ENCODE data around the gene FAM168A. TPM values are rescaled to one million over a fixed set of nuclear protein-coding genes. Genes with fewer than 3 reads are reported as not detected.

FAM168A gene
- total and polyA plus RNA-seq, 10 of the 15 experiments (the other 5 are each of a cell fraction or from before 2014, with no cell fraction given): 1.7 to 20.0 (median 10.0) TPM

DNA sequence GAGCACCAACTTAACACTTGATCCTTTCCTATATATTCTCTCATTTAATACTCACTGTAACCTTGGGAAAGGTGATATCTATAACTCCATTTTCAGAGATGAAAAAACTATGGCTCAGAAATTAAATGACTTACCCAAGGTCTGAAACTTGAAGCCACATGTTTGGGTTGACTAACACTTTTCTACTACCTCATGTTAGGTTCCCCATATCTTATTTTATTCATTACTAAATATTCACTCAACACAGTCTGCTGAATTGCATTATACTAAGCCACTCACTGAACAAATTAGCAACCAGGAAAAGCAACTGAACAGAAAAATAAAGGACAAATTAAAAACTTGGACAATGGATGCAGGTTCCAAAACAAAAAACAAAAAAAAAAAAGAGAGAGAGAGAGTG, 59.9 kb downstream of the FAM168A start:
- Histone ChIP-seq H4K20me1 (ENCODE audit: control insufficient read depth, insufficient read depth) (no peaks in the 10 kb centered on the region), H2AFZ (ENCODE audit: control insufficient read depth, low read depth, low read length) (peak overlapping the region; percentile 56; the same call in 1 of the 2 replicates), H3K4me2 (ENCODE audit: control insufficient read depth, insufficient read depth) (no peak overlapping the region), H3K4me3 (no peak overlapping the region), H3K27ac (ENCODE audit: control insufficient read depth, insufficient read depth) (peak overlapping the region; percentile 76), H3K9me3 (replicated peaks; ENCODE audit: control insufficient read depth, insufficient read depth, low read length) (no peaks in the 10 kb centered on the region), H3K27me3 (replicated peaks in 1 of 2; ENCODE audit: control insufficient read depth in 2 of 2, insufficient read depth in 2 of 2, low read length in 1 of 2) (no peaks in the 10 kb centered on the region), H3K9ac (ENCODE audit: control insufficient read depth, insufficient read depth, low read length) (peak overlapping the region; percentile 52; the same call in 1 of the 2 replicates), H3K79me2 (ENCODE audit: control insufficient read depth, insufficient read depth, low read length) (peaks cover 5% of the 10 kb centered on the region), H3K4me1 (ENCODE audit: control insufficient read depth, insufficient read depth, low read length) (peaks cover 13% of the 10 kb centered on the region), H3K36me3 (ENCODE audit: control insufficient read depth in 2 of 2, insufficient read depth in 2 of 2, low read length in 1 of 2) (no peaks in the 10 kb centered on the region)
- ChIA-PET SMC1A (ENCODE audit: uncharacterized antibody, unreplicated experiment) (interaction anchor here (0.7 to 3.5 kb wide), 11 partner anchors 10 to 656 kb away, joined by 3 to 30 read pairs (median 6); no protein-coding TSS in a partner anchor), RAD21 (ENCODE audit: unreplicated experiment) (interaction anchor here (0.9 to 3.1 kb wide), 4 partner anchors 14 to 59 kb away, joined by 3 to 21 read pairs (median 4); no protein-coding TSS in a partner anchor), POLR2A (interaction anchor here (0.6 to 3.3 kb wide), 5 partner anchors 8 to 36 kb away, joined by 5 to 15 read pairs (median 8); no protein-coding TSS in a partner anchor), CTCF (interaction anchor here (0.6 to 1.8 kb wide), 7 partner anchors 11 to 71 kb away, joined by 3 to 8 read pairs (median 4); no protein-coding TSS in a partner anchor)
- intact Hi-C loops (cut with micrococcal nuclease; ENCODE audit: unreplicated experiment) (no loop called here), in situ Hi-C loops (cut with MboI) (no loop called here)
- DNase-seq (ENCODE audit: low read depth, low spot score) (no peak), FAIRE-seq (no peak), ATAC-seq (peak; percentile 54)
- BruUV-seq (replicated peaks): no TSS peak
- TF ChIP-seq MEF2A (IDR thresholded peaks at IDR 0.05; ENCODE audit: insufficient read depth, low read depth, low read length): no peak
- no peak for TF ChIP-seq CHD1 (IDR thresholded peaks at IDR 0.05; ENCODE audit: low read depth, low read length)
- no peak for TF ChIP-seq CREM (IDR thresholded peaks at IDR 0.05; ENCODE audit: low read depth)
- no peak for TF ChIP-seq YBX1 (IDR thresholded peaks at IDR 0.05)
- no peak for TF ChIP-seq KAT2A (conservative IDR thresholded peaks at IDR 0.05; ENCODE audit: control insufficient read depth, low read depth, low read length)
- TF ChIP-seq, protein P1, sequence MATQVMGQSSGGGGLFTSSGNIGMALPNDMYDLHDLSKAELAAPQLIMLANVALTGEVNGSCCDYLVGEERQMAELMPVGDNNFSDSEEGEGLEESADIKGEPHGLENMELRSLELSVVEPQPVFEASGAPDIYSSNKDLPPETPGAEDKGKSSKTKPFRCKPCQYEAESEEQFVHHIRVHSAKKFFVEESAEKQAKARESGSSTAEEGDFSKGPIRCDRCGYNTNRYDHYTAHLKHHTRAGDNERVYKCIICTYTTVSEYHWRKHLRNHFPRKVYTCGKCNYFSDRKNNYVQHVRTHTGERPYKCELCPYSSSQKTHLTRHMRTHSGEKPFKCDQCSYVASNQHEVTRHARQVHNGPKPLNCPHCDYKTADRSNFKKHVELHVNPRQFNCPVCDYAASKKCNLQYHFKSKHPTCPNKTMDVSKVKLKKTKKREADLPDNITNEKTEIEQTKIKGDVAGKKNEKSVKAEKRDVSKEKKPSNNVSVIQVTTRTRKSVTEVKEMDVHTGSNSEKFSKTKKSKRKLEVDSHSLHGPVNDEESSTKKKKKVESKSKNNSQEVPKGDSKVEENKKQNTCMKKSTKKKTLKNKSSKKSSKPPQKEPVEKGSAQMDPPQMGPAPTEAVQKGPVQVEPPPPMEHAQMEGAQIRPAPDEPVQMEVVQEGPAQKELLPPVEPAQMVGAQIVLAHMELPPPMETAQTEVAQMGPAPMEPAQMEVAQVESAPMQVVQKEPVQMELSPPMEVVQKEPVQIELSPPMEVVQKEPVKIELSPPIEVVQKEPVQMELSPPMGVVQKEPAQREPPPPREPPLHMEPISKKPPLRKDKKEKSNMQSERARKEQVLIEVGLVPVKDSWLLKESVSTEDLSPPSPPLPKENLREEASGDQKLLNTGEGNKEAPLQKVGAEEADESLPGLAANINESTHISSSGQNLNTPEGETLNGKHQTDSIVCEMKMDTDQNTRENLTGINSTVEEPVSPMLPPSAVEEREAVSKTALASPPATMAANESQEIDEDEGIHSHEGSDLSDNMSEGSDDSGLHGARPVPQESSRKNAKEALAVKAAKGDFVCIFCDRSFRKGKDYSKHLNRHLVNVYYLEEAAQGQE (IDR thresholded peaks at IDR 0.05; ENCODE audit: low read depth, low read length): no peak
- TF ChIP-seq, protein P2, sequence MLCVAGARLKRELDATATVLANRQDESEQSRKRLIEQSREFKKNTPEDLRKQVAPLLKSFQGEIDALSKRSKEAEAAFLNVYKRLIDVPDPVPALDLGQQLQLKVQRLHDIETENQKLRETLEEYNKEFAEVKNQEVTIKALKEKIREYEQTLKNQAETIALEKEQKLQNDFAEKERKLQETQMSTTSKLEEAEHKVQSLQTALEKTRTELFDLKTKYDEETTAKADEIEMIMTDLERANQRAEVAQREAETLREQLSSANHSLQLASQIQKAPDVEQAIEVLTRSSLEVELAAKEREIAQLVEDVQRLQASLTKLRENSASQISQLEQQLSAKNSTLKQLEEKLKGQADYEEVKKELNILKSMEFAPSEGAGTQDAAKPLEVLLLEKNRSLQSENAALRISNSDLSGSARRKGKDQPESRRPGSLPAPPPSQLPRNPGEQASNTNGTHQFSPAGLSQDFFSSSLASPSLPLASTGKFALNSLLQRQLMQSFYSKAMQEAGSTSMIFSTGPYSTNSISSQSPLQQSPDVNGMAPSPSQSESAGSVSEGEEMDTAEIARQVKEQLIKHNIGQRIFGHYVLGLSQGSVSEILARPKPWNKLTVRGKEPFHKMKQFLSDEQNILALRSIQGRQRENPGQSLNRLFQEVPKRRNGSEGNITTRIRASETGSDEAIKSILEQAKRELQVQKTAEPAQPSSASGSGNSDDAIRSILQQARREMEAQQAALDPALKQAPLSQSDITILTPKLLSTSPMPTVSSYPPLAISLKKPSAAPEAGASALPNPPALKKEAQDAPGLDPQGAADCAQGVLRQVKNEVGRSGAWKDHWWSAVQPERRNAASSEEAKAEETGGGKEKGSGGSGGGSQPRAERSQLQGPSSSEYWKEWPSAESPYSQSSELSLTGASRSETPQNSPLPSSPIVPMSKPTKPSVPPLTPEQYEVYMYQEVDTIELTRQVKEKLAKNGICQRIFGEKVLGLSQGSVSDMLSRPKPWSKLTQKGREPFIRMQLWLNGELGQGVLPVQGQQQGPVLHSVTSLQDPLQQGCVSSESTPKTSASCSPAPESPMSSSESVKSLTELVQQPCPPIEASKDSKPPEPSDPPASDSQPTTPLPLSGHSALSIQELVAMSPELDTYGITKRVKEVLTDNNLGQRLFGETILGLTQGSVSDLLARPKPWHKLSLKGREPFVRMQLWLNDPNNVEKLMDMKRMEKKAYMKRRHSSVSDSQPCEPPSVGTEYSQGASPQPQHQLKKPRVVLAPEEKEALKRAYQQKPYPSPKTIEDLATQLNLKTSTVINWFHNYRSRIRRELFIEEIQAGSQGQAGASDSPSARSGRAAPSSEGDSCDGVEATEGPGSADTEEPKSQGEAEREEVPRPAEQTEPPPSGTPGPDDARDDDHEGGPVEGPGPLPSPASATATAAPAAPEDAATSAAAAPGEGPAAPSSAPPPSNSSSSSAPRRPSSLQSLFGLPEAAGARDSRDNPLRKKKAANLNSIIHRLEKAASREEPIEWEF (IDR thresholded peaks at IDR 0.05; ENCODE audit: insufficient replicate concordance, low read depth, low read length): no peak
- TF ChIP-seq LARP7 (IDR thresholded peaks at IDR 0.05): no peak
